ENCODE measurements around the gene PEAR1. TPM values are rescaled to one million over a fixed set of nuclear protein-coding genes. Genes with fewer than 3 reads are reported as not detected.

Gene PEAR1
- polyA plus RNA-seq, 1 of the 3 experiments (the other 2 are of a cell fraction) = 1.2 TPM

GRCh38 chr1:156858555-156858956 lies 35.0 kb upstream of the PEAR1 start:
- peak; percentile 80 for DNase-seq
- ChIA-PET POLR2A (interaction anchor here (0.6 to 6.4 kb wide), 9 partner anchors 18 to 776 kb away, joined by 3 to 97 read pairs (median 6); partner anchors contain the start of gene MRPL24), CTCF (interaction anchor here (0.6 to 22.1 kb wide), 19 partner anchors 23 to 202 kb away, joined by 3 to 566 read pairs (median 22); partner anchors contain the start of genes ISG20L2, METTL25B, PEAR1 and PRCC)
- peaks cover 3 to 75% of the 10 kb centered on the region in 2 experiments; a peak in 2 of 4 replicates for H3K4me1 ChIP-seq (ENCODE audit: control insufficient read depth in 1 of 2, insufficient read depth in 2 of 2, low read depth in 1 of 2, low read length in 1 of 2)
- peak overlapping the region in 1 of 2 experiments; percentile 1; a peak in 1 of 4 replicates for H3K4me3 ChIP-seq (ENCODE audit: low read depth in 2 of 2, low read length in 1 of 2)
- no peaks in the 10 kb centered on the region for H3K9me3 ChIP-seq
- H3K79me2 ChIP-seq (ENCODE audit: insufficient read depth) = no peaks in the 10 kb centered on the region
- H3K36me3 ChIP-seq (replicated peaks in 1 of 2; ENCODE audit: control insufficient read depth in 1 of 2, insufficient read depth in 2 of 2, low read length in 1 of 2) = no peaks in the 10 kb centered on the region
- no peak overlapping the region for H3K9ac ChIP-seq
- H3F3A ChIP-seq (replicated peaks; ENCODE audit: insufficient read depth) = peaks cover 4% of the 10 kb centered on the region
- no peak overlapping the region for H3K4me2 ChIP-seq
- peaks cover 39% of the 10 kb centered on the region for H3K27me3 ChIP-seq (ENCODE audit: insufficient read depth)
- no peak overlapping the region for H2AFZ ChIP-seq (ENCODE audit: low read depth)
- TF ChIP-seq REST (IDR thresholded peaks at IDR 0.05; ENCODE audit: low read depth, low read length) = no peak
- TF ChIP-seq MXI1 (IDR thresholded peaks at IDR 0.05; ENCODE audit: low read depth, low read length) = peak; percentile 67; the same call in 1 of the 2 replicates
- peak; percentile 47 for TF ChIP-seq CHD2 (IDR thresholded peaks at IDR 0.05; ENCODE audit: low read length, partially characterized antibody)
- peak in 1 of 2 experiments; percentile 40; a peak in 1 of 4 replicates for TF ChIP-seq EP300 (IDR thresholded peaks at IDR 0.05; ENCODE audit: borderline replicate concordance in 1 of 2, low read depth in 1 of 2, low read length in 1 of 2)
- peak; percentile 49 for TF ChIP-seq GATA2 (CRISPR knock-in tag; IDR thresholded peaks at IDR 0.05)
- no peak for TF ChIP-seq EZH2phosphoT487 (IDR thresholded peaks at IDR 0.05; ENCODE audit: borderline replicate concordance, low read depth)
- peak; percentile 14 for TF ChIP-seq RAD21 (IDR thresholded peaks at IDR 0.05; ENCODE audit: low read length)
- TF ChIP-seq ZBTB33 (IDR thresholded peaks at IDR 0.05; ENCODE audit: borderline replicate concordance, low read depth) = no peak
- WGBS (ENCODE audit: low lambda C conversion rate) = 36% methylated on average over 5 of the region's 5 CpGs
- H3K9me2 ChIP-seq = no peaks in the 10 kb centered on the region
- no peaks in the 10 kb centered on the region for H4K20me1 ChIP-seq (ENCODE audit: insufficient read depth)
- peak overlapping the region in 1 of 2 experiments; percentile 97; a peak in 2 of 4 replicates for H3K27ac ChIP-seq (ENCODE audit: low read depth in 2 of 2, low read length in 1 of 2)
